DOHH2 (cell line): ENCODE data around the gene GAS7.

ENCODE experiments used
- H3F3A ChIP-seq: fragments of 200-600 bp; sonication (generic), shearing (Covaris generic); 2 replicates; pipeline ENCODE4 v1.6.0; 2016; ENCODE audit warnings: antibody characterized with exemption, mild to moderate bottlenecking; ENCODE audit not compliant: control insufficient read depth, insufficient read depth
- H3K27ac ChIP-seq: fragments of 200-600 bp; sonication (generic); 2 replicates; pipeline ENCODE4 v1.5.1; 2014; ENCODE audit warnings: low read depth, mild to moderate bottlenecking, low read length, moderate library complexity
- H3K27me3 ChIP-seq: fragments of 200-600 bp; sonication (generic); 2 replicates; pipeline ENCODE4 v1.6.1; 2014; ENCODE audit warnings: mild to moderate bottlenecking, low read length, mixed read lengths; ENCODE audit not compliant: control insufficient read depth
- H3K36me3 ChIP-seq: fragments of 200-600 bp; sonication (generic); 2 replicates; pipeline ENCODE4 v1.6.1; 2014; ENCODE audit warnings: mild to moderate bottlenecking, low read length, moderate library complexity, mixed read lengths; ENCODE audit not compliant: control insufficient read depth
- H3K4me1 ChIP-seq: fragments of 200-600 bp; sonication (generic); 2 replicates; pipeline ENCODE4 v1.6.1; 2014; ENCODE audit warnings: mild to moderate bottlenecking, low read length, mixed read lengths; ENCODE audit not compliant: control insufficient read depth
- H3K4me2 ChIP-seq: fragments of 200-600 bp; sonication (generic); 2 replicates; pipeline ENCODE4 v1.6.0; 2014; ENCODE audit warnings: mild to moderate bottlenecking, low read length, moderate library complexity
- H3K4me3 ChIP-seq: fragments of 200-600 bp; sonication (generic); 2 replicates; pipeline ENCODE4 v1.5.1; 2014; ENCODE audit warnings: mild to moderate bottlenecking, low read length, mixed read lengths
- H3K79me2 ChIP-seq: fragments of 200-600 bp; sonication (generic); 2 replicates; pipeline ENCODE4 v1.6.1; 2014; ENCODE audit warnings: mild to moderate bottlenecking, low read length, mixed read lengths; ENCODE audit not compliant: control insufficient read depth
- H3K9me2 ChIP-seq: fragments of 200-600 bp; sonication (generic); replicated peaks from 2 replicates; pipeline ENCODE4 v1.6.1; 2014; ENCODE audit warnings: mild to moderate bottlenecking, low read length, mixed read lengths; ENCODE audit not compliant: control insufficient read depth
- H3K9me3 ChIP-seq: fragments of 200-600 bp; sonication (generic); 2 replicates; pipeline ENCODE4 v1.6.1; 2014; ENCODE audit warnings: antibody characterized with exemption, low read length, mixed read lengths; ENCODE audit not compliant: control insufficient read depth, insufficient read depth
- H4K20me1 ChIP-seq: fragments of 200-600 bp; sonication (generic); 2 replicates; pipeline ENCODE4 v1.6.0; 2014; ENCODE audit warnings: low read depth, mild to moderate bottlenecking, antibody characterized with exemption, low read length, moderate library complexity; ENCODE audit not compliant: control insufficient read depth, insufficient read depth
- CTCF ChIP-seq: fragments of 200-600 bp; sonication (generic); IDR thresholded peaks from one replicate; pipeline ENCODE4 v1.5.1; 2014; ENCODE audit warnings: antibody characterized with exemption, mild to moderate bottlenecking, low read depth, low read length; ENCODE audit not compliant: poor library complexity, severe bottlenecking
- EZH2phosphoT487 ChIP-seq: fragments of 200-600 bp; sonication (generic); IDR thresholded peaks from 2 replicates; pipeline ENCODE4 v1.6.1; 2017; ENCODE audit warnings: borderline replicate concordance, mild to moderate bottlenecking, antibody characterized with exemption, low read length, moderate library complexity, mixed read lengths

GAS7 gene

GRCh38 chr17:9956474-9957131 is 241.8 kb downstream of the GAS7 start:
- TF ChIP-seq EZH2phosphoT487 (no peak), CTCF (no peak)
- no peak overlapping the region for H3K27ac ChIP-seq
- H3F3A ChIP-seq, result no peaks in the 10 kb centered on the region
- H4K20me1 ChIP-seq, result no peaks in the 10 kb centered on the region
- H3K4me2 ChIP-seq, result no peak overlapping the region
- H3K27me3 ChIP-seq, result no peaks in the 10 kb centered on the region
- H3K9me2 ChIP-seq, result no peaks in the 10 kb centered on the region
- H3K36me3 ChIP-seq, result no peaks in the 10 kb centered on the region
- no peak overlapping the region for H3K4me3 ChIP-seq
- no peaks in the 10 kb centered on the region for H3K9me3 ChIP-seq
- no peaks in the 10 kb centered on the region for H3K79me2 ChIP-seq
- H3K4me1 ChIP-seq, result no peaks in the 10 kb centered on the region

- H3K4me2 ChIP-seq, result no peak overlapping the region
- no peak overlapping the region for H3K27ac ChIP-seq
- TF ChIP-seq CTCF (no peak), EZH2phosphoT487 (no peak)
- no peaks in the 10 kb centered on the region for H3K27me3 ChIP-seq
- no peaks in the 10 kb centered on the region for H3K9me3 ChIP-seq
- no peaks in the 10 kb centered on the region for H3K79me2 ChIP-seq
- H4K20me1 ChIP-seq, result no peaks in the 10 kb centered on the region
- no peaks in the 10 kb centered on the region for H3K4me1 ChIP-seq
- H3K36me3 ChIP-seq, result no peaks in the 10 kb centered on the region
- no peaks in the 10 kb centered on the region for H3K9me2 ChIP-seq
- H3K4me3 ChIP-seq, result no peak overlapping the region
- no peaks in the 10 kb centered on the region for H3F3A ChIP-seq
These were observed 244.9 kb downstream of the GAS7 start for GRCh38 chr17:9953492-9953891.

- Histone ChIP-seq H3K27ac (no peak overlapping the region), H3K4me3 (no peak overlapping the region), H4K20me1 (no peaks in the 10 kb centered on the region), H3K36me3 (no peaks in the 10 kb centered on the region), H3K79me2 (no peaks in the 10 kb centered on the region), H3K4me2 (no peak overlapping the region), H3K4me1 (no peaks in the 10 kb centered on the region), H3K27me3 (no peaks in the 10 kb centered on the region), H3K9me2 (no peaks in the 10 kb centered on the region), H3F3A (no peaks in the 10 kb centered on the region), H3K9me3 (no peaks in the 10 kb centered on the region)
- TF ChIP-seq EZH2phosphoT487, result no peak
- no peak for TF ChIP-seq CTCF
These were observed 246.6 kb downstream of the GAS7 start for GRCh38 chr17:9951803-9952202.
